HepG2 (cell line): ENCODE measurements around the gene ZFP36L2. TPM values are rescaled to one million over a fixed set of nuclear protein-coding genes. Genes with fewer than 3 reads are reported as not detected.
A peak's percentile ranks its signal among the peaks of the same experiment; 100 is the strongest.

Experiments
- ARID3A ChIP-seq: IDR thresholded peaks from 2 replicates; pipeline ENCODE4 v1.6.1; 2012; ENCODE audit warnings: low read depth, low read length, improper control_type of control experiment
- CAMTA2 ChIP-seq: sonication (generic); formaldehyde crosslinking; IDR thresholded peaks from 2 replicates; pipeline ENCODE4 v1.4.0; 2020; ENCODE audit warnings: mild to moderate bottlenecking, missing genetic modification reagents, borderline replicate concordance
- KLF15 ChIP-seq: sonication (generic); formaldehyde crosslinking; IDR thresholded peaks from 2 replicates; pipeline ENCODE4 v1.8.1; 2023; ENCODE audit warnings: borderline replicate concordance, mild to moderate bottlenecking, inconsistent platforms, missing genetic modification reagents, mixed read lengths
- POLR2G ChIP-seq: fragments of 200-400 bp; formaldehyde crosslinking; IDR thresholded peaks from 2 replicates; pipeline ENCODE4 v1.6.1; 2018; ENCODE audit warnings: mild to moderate bottlenecking, low read depth, low read length, moderate library complexity
- RFX1 ChIP-seq: fragments of 450-650 bp; IDR thresholded peaks from 2 replicates; pipeline ENCODE4 v1.6.1; 2017
- SETDB1 ChIP-seq: sonication (generic); formaldehyde crosslinking; IDR thresholded peaks from 2 replicates; pipeline ENCODE4 v1.5.1; 2020; ENCODE audit warnings: missing genetic modification reagents, mild to moderate bottlenecking, borderline replicate concordance
- ZC3H4 ChIP-seq: sonication (generic); formaldehyde crosslinking; IDR thresholded peaks from 2 replicates; pipeline ENCODE4 v1.4.0; 2020; ENCODE audit warnings: missing genetic modification reagents, borderline replicate concordance
- ZNF546 ChIP-seq: sonication (generic); formaldehyde crosslinking; conservative IDR thresholded peaks from 2 replicates; pipeline ENCODE4 v1.8.1; 2023; ENCODE audit warnings: mild to moderate bottlenecking, missing genetic modification reagents
- ZNF7 ChIP-seq: IDR thresholded peaks from 2 replicates; pipeline ENCODE4 v1.6.1; 2016; ENCODE audit warnings: missing biosample characterization, missing genetic modification reagents
- ZNF704 ChIP-seq: sonication (generic); formaldehyde crosslinking; IDR thresholded peaks from 2 replicates; pipeline ENCODE4 v1.8.1; 2023; ENCODE audit warnings: mild to moderate bottlenecking, inconsistent platforms, moderate library complexity, missing genetic modification reagents, borderline replicate concordance
- ZNF770 ChIP-seq: sonication (generic); formaldehyde crosslinking; IDR thresholded peaks from 2 replicates; pipeline ENCODE4 v1.5.0; 2020; ENCODE audit warnings: mild to moderate bottlenecking, missing genetic modification reagents
- polyA plus RNA-seq, 8 experiments: library from polyadenylated mRNA; depleted of rRNA in 3 of 8; stranded (reverse) in 7 of 8; unstranded in 1 of 8; fragments of >200 nt; fragmentation: Illumina TruSeq in 4 of 8; extraction: Trizol in 4 of 8; gene quantifications; 2 replicates each; pipeline versions ENCODE4 v1.2.1 to v1.2.3, GENCODE V29; 2011 to 2016; ENCODE audit warnings: low read depth in 4 of 8, missing spikeins in 1 of 8, mixed read lengths in 1 of 8; ENCODE audit not compliant: insufficient read depth in 1 of 8
- total RNA-seq, 5 experiments: library from RNA; depleted of rRNA; stranded (reverse); fragments of >200 nt; fragmentation: Illumina TruSeq; extraction: Trizol; gene quantifications; 2 replicates each; pipeline ENCODE4 v1.2.3, GENCODE V29; 2016; ENCODE audit warnings: low read depth in 1 of 5
- TF ChIP-seq, protein P1 (sequence below): sonication (generic); formaldehyde crosslinking; IDR thresholded peaks from 2 replicates; pipeline ENCODE4 v1.4.0; 2020; ENCODE audit warnings: mild to moderate bottlenecking, missing genetic modification reagents
- TF ChIP-seq, protein P2 (sequence below): sonication (generic); formaldehyde crosslinking; IDR thresholded peaks from 2 replicates; pipeline ENCODE4 v1.4.0; 2020; ENCODE audit warnings: mild to moderate bottlenecking, missing genetic modification reagents, borderline replicate concordance

The ZFP36L2 gene
- total and polyA plus RNA-seq, 2 of the 13 experiments (the other 11 are each of a cell fraction or from before 2014, with no cell fraction given): 11.2 to 21.8 TPM

- no peak for TF ChIP-seq RFX1
- TF ChIP-seq ARID3A: no peak
- no peak for TF ChIP-seq ZNF546 (CRISPR knock-in tag)
- TF ChIP-seq ZNF7 (CRISPR knock-in tag): no peak
- TF ChIP-seq ZC3H4 (CRISPR knock-in tag): no peak
- TF ChIP-seq, protein P1, sequence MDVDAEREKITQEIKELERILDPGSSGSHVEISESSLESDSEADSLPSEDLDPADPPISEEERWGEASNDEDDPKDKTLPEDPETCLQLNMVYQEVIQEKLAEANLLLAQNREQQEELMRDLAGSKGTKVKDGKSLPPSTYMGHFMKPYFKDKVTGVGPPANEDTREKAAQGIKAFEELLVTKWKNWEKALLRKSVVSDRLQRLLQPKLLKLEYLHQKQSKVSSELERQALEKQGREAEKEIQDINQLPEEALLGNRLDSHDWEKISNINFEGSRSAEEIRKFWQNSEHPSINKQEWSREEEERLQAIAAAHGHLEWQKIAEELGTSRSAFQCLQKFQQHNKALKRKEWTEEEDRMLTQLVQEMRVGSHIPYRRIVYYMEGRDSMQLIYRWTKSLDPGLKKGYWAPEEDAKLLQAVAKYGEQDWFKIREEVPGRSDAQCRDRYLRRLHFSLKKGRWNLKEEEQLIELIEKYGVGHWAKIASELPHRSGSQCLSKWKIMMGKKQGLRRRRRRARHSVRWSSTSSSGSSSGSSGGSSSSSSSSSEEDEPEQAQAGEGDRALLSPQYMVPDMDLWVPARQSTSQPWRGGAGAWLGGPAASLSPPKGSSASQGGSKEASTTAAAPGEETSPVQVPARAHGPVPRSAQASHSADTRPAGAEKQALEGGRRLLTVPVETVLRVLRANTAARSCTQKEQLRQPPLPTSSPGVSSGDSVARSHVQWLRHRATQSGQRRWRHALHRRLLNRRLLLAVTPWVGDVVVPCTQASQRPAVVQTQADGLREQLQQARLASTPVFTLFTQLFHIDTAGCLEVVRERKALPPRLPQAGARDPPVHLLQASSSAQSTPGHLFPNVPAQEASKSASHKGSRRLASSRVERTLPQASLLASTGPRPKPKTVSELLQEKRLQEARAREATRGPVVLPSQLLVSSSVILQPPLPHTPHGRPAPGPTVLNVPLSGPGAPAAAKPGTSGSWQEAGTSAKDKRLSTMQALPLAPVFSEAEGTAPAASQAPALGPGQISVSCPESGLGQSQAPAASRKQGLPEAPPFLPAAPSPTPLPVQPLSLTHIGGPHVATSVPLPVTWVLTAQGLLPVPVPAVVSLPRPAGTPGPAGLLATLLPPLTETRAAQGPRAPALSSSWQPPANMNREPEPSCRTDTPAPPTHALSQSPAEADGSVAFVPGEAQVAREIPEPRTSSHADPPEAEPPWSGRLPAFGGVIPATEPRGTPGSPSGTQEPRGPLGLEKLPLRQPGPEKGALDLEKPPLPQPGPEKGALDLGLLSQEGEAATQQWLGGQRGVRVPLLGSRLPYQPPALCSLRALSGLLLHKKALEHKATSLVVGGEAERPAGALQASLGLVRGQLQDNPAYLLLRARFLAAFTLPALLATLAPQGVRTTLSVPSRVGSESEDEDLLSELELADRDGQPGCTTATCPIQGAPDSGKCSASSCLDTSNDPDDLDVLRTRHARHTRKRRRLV: 0 out of 2 replicates have a peak, but pooled peaks have one; percentile 62
- TF ChIP-seq, protein P2, sequence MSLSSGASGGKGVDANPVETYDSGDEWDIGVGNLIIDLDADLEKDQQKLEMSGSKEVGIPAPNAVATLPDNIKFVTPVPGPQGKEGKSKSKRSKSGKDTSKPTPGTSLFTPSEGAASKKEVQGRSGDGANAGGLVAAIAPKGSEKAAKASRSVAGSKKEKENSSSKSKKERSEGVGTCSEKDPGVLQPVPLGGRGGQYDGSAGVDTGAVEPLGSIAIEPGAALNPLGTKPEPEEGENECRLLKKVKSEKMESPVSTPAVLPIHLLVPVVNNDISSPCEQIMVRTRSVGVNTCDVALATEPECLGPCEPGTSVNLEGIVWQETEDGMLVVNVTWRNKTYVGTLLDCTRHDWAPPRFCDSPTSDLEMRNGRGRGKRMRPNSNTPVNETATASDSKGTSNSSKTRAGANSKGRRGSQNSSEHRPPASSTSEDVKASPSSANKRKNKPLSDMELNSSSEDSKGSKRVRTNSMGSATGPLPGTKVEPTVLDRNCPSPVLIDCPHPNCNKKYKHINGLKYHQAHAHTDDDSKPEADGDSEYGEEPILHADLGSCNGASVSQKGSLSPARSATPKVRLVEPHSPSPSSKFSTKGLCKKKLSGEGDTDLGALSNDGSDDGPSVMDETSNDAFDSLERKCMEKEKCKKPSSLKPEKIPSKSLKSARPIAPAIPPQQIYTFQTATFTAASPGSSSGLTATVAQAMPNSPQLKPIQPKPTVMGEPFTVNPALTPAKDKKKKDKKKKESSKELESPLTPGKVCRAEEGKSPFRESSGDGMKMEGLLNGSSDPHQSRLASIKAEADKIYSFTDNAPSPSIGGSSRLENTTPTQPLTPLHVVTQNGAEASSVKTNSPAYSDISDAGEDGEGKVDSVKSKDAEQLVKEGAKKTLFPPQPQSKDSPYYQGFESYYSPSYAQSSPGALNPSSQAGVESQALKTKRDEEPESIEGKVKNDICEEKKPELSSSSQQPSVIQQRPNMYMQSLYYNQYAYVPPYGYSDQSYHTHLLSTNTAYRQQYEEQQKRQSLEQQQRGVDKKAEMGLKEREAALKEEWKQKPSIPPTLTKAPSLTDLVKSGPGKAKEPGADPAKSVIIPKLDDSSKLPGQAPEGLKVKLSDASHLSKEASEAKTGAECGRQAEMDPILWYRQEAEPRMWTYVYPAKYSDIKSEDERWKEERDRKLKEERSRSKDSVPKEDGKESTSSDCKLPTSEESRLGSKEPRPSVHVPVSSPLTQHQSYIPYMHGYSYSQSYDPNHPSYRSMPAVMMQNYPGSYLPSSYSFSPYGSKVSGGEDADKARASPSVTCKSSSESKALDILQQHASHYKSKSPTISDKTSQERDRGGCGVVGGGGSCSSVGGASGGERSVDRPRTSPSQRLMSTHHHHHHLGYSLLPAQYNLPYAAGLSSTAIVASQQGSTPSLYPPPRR (CRISPR knock-in tag): no peak
- 0 out of 2 replicates have a peak, but pooled peaks have one; percentile 59 for TF ChIP-seq KLF15
- no peak for TF ChIP-seq ZNF770 (CRISPR knock-in tag)
- TF ChIP-seq CAMTA2 (CRISPR knock-in tag): peak; percentile 56; the same call in 1 of the 2 replicates
- TF ChIP-seq SETDB1 (CRISPR knock-in tag): no peak
- no peak; the same call in 1 of the 2 replicates for TF ChIP-seq ZNF704
- peak; percentile 68 for TF ChIP-seq POLR2G
These were observed 7.6 kb downstream of the ZFP36L2 start (continued) for GRCh38 chr2:43218702-43219382.
